ENCODE measurements around the gene GULP1. TPM values are rescaled to one million over a fixed set of nuclear protein-coding genes. Genes with fewer than 3 reads are reported as not detected.

Gene GULP1
- total and polyA plus RNA-seq, 9 donors, result 15.0 to 32.8 (median 21.8) TPM

DNA sequence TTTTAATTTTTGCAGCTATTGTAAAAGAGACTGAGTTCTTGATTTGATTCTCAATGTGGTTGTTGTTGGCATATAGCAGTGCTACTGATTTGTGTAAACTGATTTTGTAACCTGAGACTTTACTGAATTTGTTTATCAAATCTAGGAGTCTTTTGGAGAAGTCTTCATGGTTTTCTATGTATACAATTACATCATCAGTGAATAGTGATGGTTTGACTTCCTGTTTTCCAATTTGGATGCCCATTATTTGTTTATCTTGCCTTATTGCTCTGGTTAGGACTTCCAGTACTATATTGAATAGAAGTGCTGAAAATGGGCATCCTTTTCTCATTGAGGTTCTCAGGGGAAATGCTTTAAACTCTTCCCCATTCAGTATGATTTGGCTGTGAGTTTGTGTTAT is 99.7 kb downstream of the GULP1 start:
- Histone ChIP-seq H3K27me3 (ENCODE audit: control insufficient read depth, insufficient read depth, low read length) (no peaks in the 10 kb centered on the region), H3K27ac (ENCODE audit: low read length) (no peak overlapping the region), H3K9me3 (replicated peaks; ENCODE audit: control insufficient read depth, low read depth, low read length) (no peaks in the 10 kb centered on the region), H3K4me1 (ENCODE audit: control insufficient read depth, insufficient read depth, low read length) (peaks cover 12% of the 10 kb centered on the region), H3K4me3 (ENCODE audit: low read length) (no peak overlapping the region), H3K36me3 (ENCODE audit: control insufficient read depth, insufficient read depth, low read length) (no peaks in the 10 kb centered on the region)
- DNase-seq, result no peak

GRCh38 chr2:188394931-188395472 is 103.3 kb downstream of the GULP1 start:
- H3K4me1 ChIP-seq (ENCODE audit: control insufficient read depth, insufficient read depth, low read length), result peaks cover 18% of the 10 kb centered on the region
- H3K4me3 ChIP-seq (ENCODE audit: low read length), result no peak overlapping the region
- 71% methylated on average over 2 of the region's 4 CpGs for WGBS (ENCODE audit: insufficient coverage)
- no peaks in the 10 kb centered on the region for H3K9me3 ChIP-seq (replicated peaks; ENCODE audit: control insufficient read depth, low read depth, low read length)
- H3K27ac ChIP-seq (ENCODE audit: low read length), result no peak overlapping the region
- no peaks in the 10 kb centered on the region for H3K27me3 ChIP-seq (ENCODE audit: control insufficient read depth, insufficient read depth, low read length)
- no peak for DNase-seq
- H3K36me3 ChIP-seq (ENCODE audit: control insufficient read depth, insufficient read depth, low read length), result no peaks in the 10 kb centered on the region

DNA sequence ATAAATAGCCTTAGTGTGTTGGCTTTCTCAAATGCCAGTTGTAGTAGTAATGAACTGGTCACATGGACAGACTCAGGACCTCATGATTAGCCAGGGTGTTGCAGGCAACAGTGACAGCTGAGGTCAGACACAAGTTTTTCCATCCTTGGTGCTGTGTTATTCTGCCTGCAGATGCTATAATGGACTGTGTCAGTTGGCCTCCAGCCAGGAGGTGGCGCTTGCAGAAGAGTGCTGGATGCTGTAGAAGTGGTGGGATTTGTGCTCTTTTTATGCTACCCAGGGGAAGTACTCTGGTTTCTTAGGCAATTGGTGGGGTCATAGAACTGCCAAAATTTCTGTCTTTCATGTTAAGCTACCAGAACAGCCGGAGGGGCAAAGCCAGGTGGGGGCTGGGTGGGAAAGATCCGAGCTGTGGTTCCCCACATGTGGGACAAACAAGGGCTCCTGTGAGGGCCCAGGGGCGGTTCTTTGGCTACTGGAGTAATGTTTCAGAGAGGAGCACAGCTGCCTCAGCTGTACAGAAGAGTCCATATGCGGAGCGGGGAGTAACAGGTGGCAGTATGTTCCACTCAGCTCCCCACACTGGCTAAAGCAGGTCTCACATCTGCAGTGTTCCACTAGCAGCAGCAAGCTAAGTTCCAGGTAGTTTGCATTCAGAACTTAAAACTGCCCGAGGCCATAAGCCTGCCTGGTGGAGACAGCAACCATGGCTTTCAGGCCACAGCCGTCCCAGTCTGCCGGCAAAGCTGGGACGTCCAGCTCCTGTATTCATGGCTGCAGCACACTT is 104.4 kb downstream of the GULP1 start:
- no peaks in the 10 kb centered on the region for H3K9me3 ChIP-seq (replicated peaks; ENCODE audit: control insufficient read depth, low read depth, low read length)
- no peak overlapping the region for H3K4me3 ChIP-seq (ENCODE audit: low read length)
- H3K4me1 ChIP-seq (ENCODE audit: control insufficient read depth, insufficient read depth, low read length), result peaks cover 18% of the 10 kb centered on the region
- WGBS (ENCODE audit: insufficient coverage), result 44% methylated on average over 10 of the region's 10 CpGs
- no peaks in the 10 kb centered on the region for H3K36me3 ChIP-seq (ENCODE audit: control insufficient read depth, insufficient read depth, low read length)
- no peaks in the 10 kb centered on the region for H3K27me3 ChIP-seq (ENCODE audit: control insufficient read depth, insufficient read depth, low read length)
- DNase-seq, result peak; percentile 77
- peak overlapping the region; percentile 45 for H3K27ac ChIP-seq (ENCODE audit: low read length)

- Histone ChIP-seq H3K27ac (ENCODE audit: low read length) (no peak overlapping the region), H3K4me3 (ENCODE audit: low read length) (no peak overlapping the region), H3K36me3 (ENCODE audit: control insufficient read depth, insufficient read depth, low read length) (no peaks in the 10 kb centered on the region), H3K27me3 (ENCODE audit: control insufficient read depth, insufficient read depth, low read length) (no peaks in the 10 kb centered on the region), H3K9me3 (replicated peaks; ENCODE audit: control insufficient read depth, low read depth, low read length) (no peaks in the 10 kb centered on the region), H3K4me1 (ENCODE audit: control insufficient read depth, insufficient read depth, low read length) (peaks cover 18% of the 10 kb centered on the region)
- DNase-seq, result no peak
- WGBS (ENCODE audit: insufficient coverage), result no CpG with 5 or more reads among the region's 3 CpGs
Observed at GRCh38 chr2:188399159-188399558, 107.5 kb downstream of the GULP1 start.

- no peak for DNase-seq
- Histone ChIP-seq H3K27ac (ENCODE audit: low read length) (no peak overlapping the region), H3K27me3 (ENCODE audit: control insufficient read depth, insufficient read depth, low read length) (no peaks in the 10 kb centered on the region), H3K36me3 (ENCODE audit: control insufficient read depth, insufficient read depth, low read length) (no peaks in the 10 kb centered on the region), H3K4me3 (ENCODE audit: low read length) (no peak overlapping the region), H3K9me3 (replicated peaks; ENCODE audit: control insufficient read depth, low read depth, low read length) (peaks cover 15% of the 10 kb centered on the region), H3K4me1 (ENCODE audit: control insufficient read depth, insufficient read depth, low read length) (no peaks in the 10 kb centered on the region)
Observed at GRCh38 chr2:188403676-188404075, 112.0 kb downstream of the GULP1 start.

DNA sequence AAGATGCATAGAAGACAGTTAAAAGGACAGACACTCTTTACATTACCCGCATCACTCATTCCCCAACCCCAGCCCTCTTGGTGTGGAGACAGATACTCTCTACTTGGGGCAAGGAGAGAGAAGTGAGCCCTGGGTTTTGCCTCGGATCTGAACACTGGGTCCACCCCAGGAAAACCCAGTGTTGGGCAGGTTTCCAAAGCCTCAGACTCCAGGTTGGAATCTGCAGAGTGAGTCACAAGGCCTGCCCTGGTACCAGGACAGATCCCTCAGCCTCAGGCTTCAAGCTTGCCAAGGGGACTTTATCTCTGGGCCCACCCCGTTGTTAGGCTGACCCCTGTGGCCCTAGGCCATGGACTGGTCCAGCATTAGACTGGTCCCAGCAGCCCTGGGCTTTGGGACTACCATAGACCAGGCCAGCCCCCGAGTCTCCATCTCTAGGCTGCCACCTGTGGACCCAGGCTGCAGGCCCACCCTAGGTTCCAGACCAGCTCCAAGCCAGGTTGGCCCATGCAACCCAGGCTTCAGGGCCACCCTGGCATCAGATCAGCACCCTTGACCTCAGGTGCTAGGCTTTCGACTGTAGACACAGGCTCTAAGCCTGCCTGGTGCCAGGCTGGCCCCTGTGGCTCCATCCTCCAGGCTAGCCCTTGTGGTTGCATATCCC is 112.8 kb downstream of the GULP1 start:
- Histone ChIP-seq H3K27me3 (ENCODE audit: control insufficient read depth, insufficient read depth, low read length) (no peaks in the 10 kb centered on the region), H3K9me3 (replicated peaks; ENCODE audit: control insufficient read depth, low read depth, low read length) (peaks cover 15% of the 10 kb centered on the region), H3K36me3 (ENCODE audit: control insufficient read depth, insufficient read depth, low read length) (no peaks in the 10 kb centered on the region), H3K27ac (ENCODE audit: low read length) (no peak overlapping the region), H3K4me1 (ENCODE audit: control insufficient read depth, insufficient read depth, low read length) (no peaks in the 10 kb centered on the region), H3K4me3 (ENCODE audit: low read length) (no peak overlapping the region)
- no peak for DNase-seq
- WGBS (ENCODE audit: insufficient coverage), result 93% methylated on average over 4 of the region's 5 CpGs

- no peaks in the 10 kb centered on the region for H3K27me3 ChIP-seq (ENCODE audit: control insufficient read depth, insufficient read depth, low read length)
- H3K9me3 ChIP-seq (replicated peaks; ENCODE audit: control insufficient read depth, low read depth, low read length), result peaks cover 15% of the 10 kb centered on the region
- no peaks in the 10 kb centered on the region for H3K4me1 ChIP-seq (ENCODE audit: control insufficient read depth, insufficient read depth, low read length)
- no peak overlapping the region for H3K27ac ChIP-seq (ENCODE audit: low read length)
- no peak for DNase-seq
- H3K36me3 ChIP-seq (ENCODE audit: control insufficient read depth, insufficient read depth, low read length), result no peaks in the 10 kb centered on the region
- no CpG with 5 or more reads among the region's 1 CpG for WGBS (ENCODE audit: insufficient coverage)
- no peak overlapping the region for H3K4me3 ChIP-seq (ENCODE audit: low read length)
Observed at GRCh38 chr2:188406414-188406813, 114.7 kb downstream of the GULP1 start.

DNA sequence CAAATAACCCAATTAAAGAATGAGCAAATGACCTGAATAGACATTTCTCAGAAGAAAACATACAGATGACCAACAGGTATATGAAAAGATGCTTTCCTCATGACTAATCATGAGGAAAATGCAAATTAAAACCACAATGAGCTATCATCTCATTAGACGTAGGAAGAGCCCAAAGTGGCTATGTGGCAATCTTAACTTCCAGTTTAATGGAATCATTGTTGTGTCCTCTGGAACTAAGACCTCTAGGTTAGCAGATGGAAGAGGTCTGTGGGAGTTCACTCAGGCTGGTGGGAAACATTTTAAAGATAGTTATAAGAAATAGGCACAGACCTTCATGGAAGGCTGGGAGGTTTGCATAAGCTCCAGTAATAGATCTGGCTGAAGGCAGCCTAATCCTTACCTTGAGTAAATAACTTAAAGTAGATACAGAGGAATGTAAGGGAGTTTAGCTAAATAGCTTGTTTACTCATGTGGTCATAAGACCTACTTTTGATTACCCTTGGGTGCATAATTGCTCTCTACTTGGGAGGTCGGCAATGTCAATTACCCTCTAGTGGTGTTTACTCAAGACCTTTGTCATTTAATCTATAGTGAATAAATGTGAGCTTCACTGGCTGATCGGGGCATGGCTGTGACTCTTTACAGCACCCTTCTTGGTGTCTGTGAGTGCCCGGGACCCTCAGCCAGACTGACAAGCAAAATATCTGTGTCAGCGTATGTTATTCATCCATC is 119.0 kb downstream of the GULP1 start:
- no peaks in the 10 kb centered on the region for H3K27me3 ChIP-seq (ENCODE audit: control insufficient read depth, insufficient read depth, low read length)
- H3K4me3 ChIP-seq (ENCODE audit: low read length), result no peak overlapping the region
- H3K9me3 ChIP-seq (replicated peaks; ENCODE audit: control insufficient read depth, low read depth, low read length), result peaks cover 12% of the 10 kb centered on the region
- 81% methylated on average over 3 of the region's 5 CpGs for whole genome bisulfite sequencing (ENCODE audit: insufficient coverage)
- no peaks in the 10 kb centered on the region for H3K36me3 ChIP-seq (ENCODE audit: control insufficient read depth, insufficient read depth, low read length)
- H3K27ac ChIP-seq (ENCODE audit: low read length), result no peak overlapping the region
- no peak for DNase-seq
- no peaks in the 10 kb centered on the region for H3K4me1 ChIP-seq (ENCODE audit: control insufficient read depth, insufficient read depth, low read length)

GRCh38 chr2:188412190-188412589 is 120.5 kb downstream of the GULP1 start:
- no peaks in the 10 kb centered on the region for H3K36me3 ChIP-seq (ENCODE audit: control insufficient read depth, insufficient read depth, low read length)
- no peak overlapping the region for H3K27ac ChIP-seq (ENCODE audit: low read length)
- H3K27me3 ChIP-seq (ENCODE audit: control insufficient read depth, insufficient read depth, low read length), result no peaks in the 10 kb centered on the region
- peaks cover 5% of the 10 kb centered on the region for H3K9me3 ChIP-seq (replicated peaks; ENCODE audit: control insufficient read depth, low read depth, low read length)
- DNase-seq, result no peak
- WGBS (ENCODE audit: insufficient coverage), result no CpG with 5 or more reads among the region's 6 CpGs
- H3K4me1 ChIP-seq (ENCODE audit: control insufficient read depth, insufficient read depth, low read length), result no peaks in the 10 kb centered on the region
- no peak overlapping the region for H3K4me3 ChIP-seq (ENCODE audit: low read length)

DNA sequence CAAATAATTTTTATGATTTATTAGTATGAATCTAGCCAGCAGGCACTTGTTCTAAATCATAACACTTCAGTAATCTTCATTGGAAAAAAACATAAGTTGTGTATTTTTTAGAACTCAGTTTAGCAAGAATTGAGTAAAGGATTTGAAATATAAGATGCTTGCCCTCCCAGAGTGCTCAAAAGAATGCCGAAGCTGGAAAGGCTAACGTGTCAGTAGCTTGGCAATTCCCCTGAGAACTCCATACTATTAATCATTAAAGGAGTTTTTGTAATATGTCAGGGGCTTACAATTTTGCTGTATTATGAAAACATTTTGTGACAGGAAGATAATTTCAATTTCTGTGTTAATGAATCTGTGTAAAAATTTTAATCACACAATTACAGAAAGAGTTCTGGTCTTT is 122.7 kb downstream of the GULP1 start:
- Histone ChIP-seq H3K4me1 (ENCODE audit: control insufficient read depth, insufficient read depth, low read length) (no peaks in the 10 kb centered on the region), H3K36me3 (ENCODE audit: control insufficient read depth, insufficient read depth, low read length) (no peaks in the 10 kb centered on the region), H3K9me3 (replicated peaks; ENCODE audit: control insufficient read depth, low read depth, low read length) (peaks cover 2% of the 10 kb centered on the region), H3K4me3 (ENCODE audit: low read length) (no peak overlapping the region), H3K27me3 (ENCODE audit: control insufficient read depth, insufficient read depth, low read length) (no peaks in the 10 kb centered on the region), H3K27ac (ENCODE audit: low read length) (no peak overlapping the region)
- peak; percentile 11 for DNase-seq
- no CpG with 5 or more reads among the region's 2 CpGs for WGBS (ENCODE audit: insufficient coverage)

Data from muscle of leg (tissue), 11 donors.